Loucy (cell line): ENCODE data around the gene PRM1.

Experiments used
- H2AFZ ChIP-seq: fragments of 200-600 bp; sonication (generic); 2 replicates; pipeline ENCODE4 v1.6.0; 2016; ENCODE audit warnings: antibody characterized with exemption, mild to moderate bottlenecking, low read length, moderate library complexity
- H3F3A ChIP-seq: fragments of 200-600 bp; 2 replicates; pipeline ENCODE4 v1.6.0; 2016; ENCODE audit warnings: antibody characterized with exemption, low read depth, mild to moderate bottlenecking
- H3K27me3 ChIP-seq: fragments of 200-600 bp; sonication (generic); 2 replicates; pipeline ENCODE4 v1.6.1; 2014; ENCODE audit warnings: low read length, mild to moderate bottlenecking; ENCODE audit not compliant: insufficient read depth, poor library complexity, severe bottlenecking
- H3K36me3 ChIP-seq: fragments of 200-600 bp; sonication (generic); 2 replicates; pipeline ENCODE4 v1.6.1; 2016; ENCODE audit warnings: low read length; ENCODE audit not compliant: insufficient read depth
- H3K4me1 ChIP-seq: fragments of 200-600 bp; sonication (generic); 2 replicates; pipeline ENCODE4 v1.5.1; 2014; ENCODE audit warnings: low read length, mild to moderate bottlenecking; ENCODE audit not compliant: insufficient read depth, poor library complexity, severe bottlenecking
- H3K4me2 ChIP-seq: fragments of 200-600 bp; sonication (generic); 2 replicates; pipeline ENCODE4 v1.6.0; 2014; ENCODE audit warnings: antibody characterized with exemption, low read length, low read depth, mild to moderate bottlenecking; ENCODE audit not compliant: poor library complexity, severe bottlenecking
- H3K4me3 ChIP-seq: fragments of 200-600 bp; sonication (generic); 2 replicates; pipeline ENCODE4 v1.5.1; 2014; ENCODE audit warnings: low read length, mild to moderate bottlenecking, mixed read lengths; ENCODE audit not compliant: poor library complexity, severe bottlenecking
- H3K79me2 ChIP-seq: fragments of 200-600 bp; sonication (generic); 2 replicates; pipeline ENCODE4 v1.6.1; 2014; ENCODE audit warnings: low read length; ENCODE audit not compliant: insufficient read depth
- H3K9ac ChIP-seq: fragments of 200-600 bp; sonication (generic); 2 replicates; pipeline ENCODE4 v1.6.0; 2014; ENCODE audit warnings: mild to moderate bottlenecking, low read depth, low read length, moderate library complexity; ENCODE audit not compliant: poor library complexity, severe bottlenecking
- H3K9me2 ChIP-seq: fragments of 200-600 bp; sonication (generic); replicated peaks from 2 replicates; pipeline ENCODE4 v1.6.1; 2016; ENCODE audit warnings: low read depth, low read length, mixed read lengths
- H3K9me3 ChIP-seq: fragments of 200-600 bp; sonication (generic); 2 replicates; pipeline ENCODE4 v1.6.1; 2014; ENCODE audit warnings: mild to moderate bottlenecking, antibody characterized with exemption, low read length, low read depth; ENCODE audit not compliant: insufficient read depth
- H4K20me1 ChIP-seq: fragments of 200-600 bp; sonication (generic); 2 replicates; pipeline ENCODE4 v1.6.0; 2014; ENCODE audit warnings: antibody characterized with exemption, low read length, mild to moderate bottlenecking; ENCODE audit not compliant: insufficient read depth, poor library complexity, severe bottlenecking
- CTCF ChIP-seq: fragments of 200-600 bp; sonication (generic); conservative IDR thresholded peaks from 2 replicates; pipeline ENCODE4 v1.5.1; 2014; ENCODE audit warnings: mild to moderate bottlenecking, antibody characterized with exemption, low read length
- EZH2phosphoT487 ChIP-seq: fragments of 200-600 bp; IDR thresholded peaks from 2 replicates; pipeline ENCODE4 v1.6.1; 2018; ENCODE audit warnings: antibody characterized with exemption, mild to moderate bottlenecking, moderate library complexity, borderline replicate concordance

Gene PRM1

GRCh38 chr16:11233727-11234376 is 47.3 kb downstream of the PRM1 start:
- H3K36me3 ChIP-seq = no peaks in the 10 kb centered on the region
- TF ChIP-seq EZH2phosphoT487 = no peak
- no peak for TF ChIP-seq CTCF
- H3K27me3 ChIP-seq = no peaks in the 10 kb centered on the region
- no peak overlapping the region for H2AFZ ChIP-seq
- peak overlapping the region; percentile 65 for H3K4me3 ChIP-seq
- no peaks in the 10 kb centered on the region for H3K9me2 ChIP-seq
- peak overlapping the region; percentile 74 for H3K4me2 ChIP-seq
- no peaks in the 10 kb centered on the region for H3F3A ChIP-seq
- no peaks in the 10 kb centered on the region for H3K79me2 ChIP-seq
- H4K20me1 ChIP-seq = no peaks in the 10 kb centered on the region
- peak overlapping the region; percentile 72 for H3K9ac ChIP-seq
- peaks cover 20% of the 10 kb centered on the region for H3K4me1 ChIP-seq
- no peaks in the 10 kb centered on the region for H3K9me3 ChIP-seq

DNA sequence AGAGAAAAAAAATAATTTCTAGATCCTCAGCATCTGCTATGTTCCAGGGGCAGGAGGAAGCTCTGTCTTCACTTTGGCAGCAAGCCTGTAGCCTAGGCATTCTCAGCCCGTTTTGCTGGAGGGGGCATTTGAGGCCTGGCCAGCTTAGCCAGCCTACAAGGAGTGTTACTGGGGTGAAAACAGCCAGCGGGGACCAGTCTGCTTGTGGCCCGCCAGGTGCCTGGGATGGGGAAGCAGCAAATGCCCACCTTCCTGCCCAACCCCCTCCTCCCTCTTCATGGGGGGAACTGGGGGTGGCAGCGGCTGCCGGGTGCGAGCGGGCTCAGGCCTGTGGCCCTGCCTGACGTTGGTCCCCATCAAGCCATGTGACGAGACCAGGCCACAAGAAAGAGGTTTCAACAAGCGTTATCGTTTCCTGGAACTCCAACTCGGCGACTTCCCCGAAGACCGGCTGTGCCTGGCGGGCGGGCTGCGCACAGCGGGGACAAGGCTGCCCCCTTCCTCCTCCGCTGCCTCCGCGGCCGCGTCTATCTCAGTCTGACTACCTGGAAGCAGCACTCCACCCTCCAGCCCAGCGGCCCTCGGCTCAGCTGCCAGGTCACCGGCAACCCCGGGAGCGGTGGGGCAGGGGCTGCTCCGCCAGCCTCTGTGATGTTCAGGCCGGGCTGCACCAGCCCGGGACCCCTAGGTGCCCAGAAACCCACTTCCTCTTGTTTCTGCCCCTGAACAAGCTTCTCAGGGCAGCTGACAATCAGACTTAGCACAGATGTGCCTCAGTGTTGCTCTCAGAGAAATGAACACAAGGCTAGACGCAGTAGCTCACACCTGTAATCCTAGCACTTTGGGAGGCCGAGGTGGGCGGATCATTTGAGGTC is 48.0 kb downstream of the PRM1 start:
- no peak for TF ChIP-seq EZH2phosphoT487
- no peak for TF ChIP-seq CTCF
- Histone ChIP-seq H3K4me1 (peaks cover 20% of the 10 kb centered on the region), H3F3A (no peaks in the 10 kb centered on the region), H3K4me3 (peak overlapping the region; percentile 65), H3K4me2 (peak overlapping the region; percentile 74), H3K9me3 (no peaks in the 10 kb centered on the region), H3K9ac (peak overlapping the region; percentile 72), H4K20me1 (no peaks in the 10 kb centered on the region), H3K27me3 (no peaks in the 10 kb centered on the region), H3K9me2 (no peaks in the 10 kb centered on the region), H3K36me3 (no peaks in the 10 kb centered on the region), H3K79me2 (no peaks in the 10 kb centered on the region), H2AFZ (peak overlapping the region; percentile 73)

DNA sequence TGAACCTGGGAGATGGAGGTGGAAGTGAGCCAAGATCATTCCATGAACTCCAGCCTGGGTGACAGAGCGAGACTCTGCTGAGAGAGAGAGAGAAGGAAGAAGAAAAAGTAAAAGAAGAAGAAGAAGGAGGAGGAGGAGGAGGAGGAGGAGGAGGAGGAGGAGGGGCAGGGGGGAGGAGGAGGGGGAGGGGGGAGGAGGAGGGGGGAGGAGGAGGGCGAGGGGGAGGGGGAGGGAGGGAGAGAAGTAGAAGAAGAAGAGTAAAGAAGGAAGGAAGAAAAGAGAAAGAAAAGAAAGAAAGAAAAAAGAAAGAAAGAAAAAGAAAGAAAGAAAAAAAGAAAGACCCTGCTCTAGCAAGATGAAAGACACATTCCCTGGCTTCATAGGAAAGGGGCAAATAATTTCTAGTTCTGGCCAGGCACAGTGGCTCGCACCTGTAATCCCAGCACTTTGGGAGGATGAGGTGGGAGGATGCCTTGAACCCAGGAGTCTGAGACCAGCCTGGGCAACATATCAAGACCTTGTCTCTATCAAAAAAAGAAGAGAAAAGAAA is 48.8 kb downstream of the PRM1 start:
- Histone ChIP-seq H3K9ac (peak overlapping the region; percentile 72), H3K9me2 (no peaks in the 10 kb centered on the region), H3K4me1 (peaks cover 20% of the 10 kb centered on the region), H3K9me3 (no peaks in the 10 kb centered on the region), H3F3A (no peaks in the 10 kb centered on the region), H3K79me2 (no peaks in the 10 kb centered on the region), H3K4me2 (peak overlapping the region; percentile 74), H3K4me3 (peak overlapping the region; percentile 65), H3K27me3 (no peaks in the 10 kb centered on the region), H3K36me3 (no peaks in the 10 kb centered on the region), H2AFZ (peak overlapping the region; percentile 73; the same call in 1 of the 2 replicates), H4K20me1 (no peaks in the 10 kb centered on the region)
- TF ChIP-seq EZH2phosphoT487 = no peak
- no peak for TF ChIP-seq CTCF
